GM03348 (cell line): Measurements from ENCODE around the gene LPCAT1.
"Not testable (repeated sequence)": the region's sequence is repeated elsewhere in the genome, so short reads cannot be mapped to it uniquely, and the experiment has no call there.

Experiments
- DNase-seq: peaks from one replicate; pipeline ENCODE4 v3.0.0; 2012; ENCODE audit warnings: low spot score

LPCAT1 gene

GRCh38 chr5:1428107-1428506, 95.7 kb downstream of the LPCAT1 start:
- DNase-seq = no peak

- DNase-seq = no peak
Measured at GRCh38 chr5:1424716-1425115, 99.0 kb downstream of the LPCAT1 start.

GRCh38 chr5:1423901-1424603, 99.7 kb downstream of the LPCAT1 start:
- no peak for DNase-seq

- not testable (repeated sequence) for DNase-seq
Measured at GRCh38 chr5:1422522-1422921, 101.2 kb downstream of the LPCAT1 start.

- DNase-seq = no peak
Measured at GRCh38 chr5:1421521-1422341, 102.0 kb downstream of the LPCAT1 start.

- peak; percentile 78 for DNase-seq
Measured at GRCh38 chr5:1420211-1421195, 103.3 kb downstream of the LPCAT1 start.

GRCh38 chr5:1419476-1420210, 104.1 kb downstream of the LPCAT1 start:
- DNase-seq = no peak

GRCh38 chr5:1418921-1419280, 104.9 kb downstream of the LPCAT1 start:
- DNase-seq = no peak

GRCh38 chr5:1418238-1418920, 105.4 kb downstream of the LPCAT1 start:
- DNase-seq = no peak

- no peak for DNase-seq
Measured at GRCh38 chr5:1417586-1418225, 106.1 kb downstream of the LPCAT1 start.

- DNase-seq = no peak
Measured at GRCh38 chr5:1416856-1417469, 106.8 kb downstream of the LPCAT1 start.

GRCh38 chr5:1415626-1416360, 108.0 kb downstream of the LPCAT1 start:
- no peak for DNase-seq

GRCh38 chr5:1415059-1415425, 108.7 kb downstream of the LPCAT1 start:
- DNase-seq = no peak

GRCh38 chr5:1414311-1415058, 109.3 kb downstream of the LPCAT1 start:
- peak; percentile 33 for DNase-seq

- DNase-seq = no peak
Measured at GRCh38 chr5:1413611-1414241, 110.0 kb downstream of the LPCAT1 start.

GRCh38 chr5:1413211-1413610, 110.5 kb downstream of the LPCAT1 start:
- no peak for DNase-seq

- no peak for DNase-seq
Measured at GRCh38 chr5:1412621-1413020, 111.1 kb downstream of the LPCAT1 start.

GRCh38 chr5:1412163-1412562, 111.6 kb downstream of the LPCAT1 start:
- no peak for DNase-seq
